Peyer's patch (tissue), 4 donors: ENCODE results near the gene ZNF593.

Source experiments
- POLR2A ChIP-seq, 2 donors: fragments of 450-650 bp; IDR thresholded peaks; one replicate each; pipeline ENCODE4 v1.5.1; 2017; ENCODE audit warnings: antibody characterized with exemption in 2 of 2, mild to moderate bottlenecking in 2 of 2, moderate library complexity in 2 of 2
- TF ChIP-seq, protein P1 (sequence below), 6 experiments: fragments of 450-650 bp in 4 of 6; fragments of 200-600 bp in 2 of 6; sonication (generic) in 1 of 6; IDR thresholded peaks; one replicate each; pipeline ENCODE4 v1.5.1; 2017 to 2019; ENCODE audit warnings: antibody characterized with exemption in 6 of 6, mild to moderate bottlenecking in 3 of 6, moderate library complexity in 1 of 6

DNA sequence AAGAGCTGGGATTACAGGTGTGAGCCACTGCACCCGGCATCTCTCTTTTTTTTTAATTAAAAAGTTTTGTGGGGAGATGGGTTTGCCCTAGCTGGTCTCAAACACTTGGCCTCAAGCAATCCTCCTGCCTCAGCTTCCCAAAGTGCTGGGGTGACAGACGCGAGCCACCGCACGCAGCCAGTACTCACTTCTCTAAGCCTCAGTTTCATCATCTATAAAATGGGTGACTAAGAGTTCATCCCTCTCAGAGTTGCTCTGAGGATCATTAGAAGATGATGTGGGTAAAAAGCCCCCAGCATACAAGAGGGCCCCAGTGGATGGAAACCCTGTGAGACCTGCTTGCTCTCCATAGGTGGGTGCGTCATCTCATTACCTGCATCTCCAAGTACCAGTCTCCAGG, 18.2 kb downstream of the ZNF593 start:
- TF ChIP-seq, protein P1, sequence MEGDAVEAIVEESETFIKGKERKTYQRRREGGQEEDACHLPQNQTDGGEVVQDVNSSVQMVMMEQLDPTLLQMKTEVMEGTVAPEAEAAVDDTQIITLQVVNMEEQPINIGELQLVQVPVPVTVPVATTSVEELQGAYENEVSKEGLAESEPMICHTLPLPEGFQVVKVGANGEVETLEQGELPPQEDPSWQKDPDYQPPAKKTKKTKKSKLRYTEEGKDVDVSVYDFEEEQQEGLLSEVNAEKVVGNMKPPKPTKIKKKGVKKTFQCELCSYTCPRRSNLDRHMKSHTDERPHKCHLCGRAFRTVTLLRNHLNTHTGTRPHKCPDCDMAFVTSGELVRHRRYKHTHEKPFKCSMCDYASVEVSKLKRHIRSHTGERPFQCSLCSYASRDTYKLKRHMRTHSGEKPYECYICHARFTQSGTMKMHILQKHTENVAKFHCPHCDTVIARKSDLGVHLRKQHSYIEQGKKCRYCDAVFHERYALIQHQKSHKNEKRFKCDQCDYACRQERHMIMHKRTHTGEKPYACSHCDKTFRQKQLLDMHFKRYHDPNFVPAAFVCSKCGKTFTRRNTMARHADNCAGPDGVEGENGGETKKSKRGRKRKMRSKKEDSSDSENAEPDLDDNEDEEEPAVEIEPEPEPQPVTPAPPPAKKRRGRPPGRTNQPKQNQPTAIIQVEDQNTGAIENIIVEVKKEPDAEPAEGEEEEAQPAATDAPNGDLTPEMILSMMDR (IDR thresholded peaks at IDR 0.05), result no peak
- TF ChIP-seq POLR2A (IDR thresholded peaks at IDR 0.05), result no peak
